Lung (tissue), 13 donors: ENCODE measurements around the gene NELFE. TPM values are rescaled to one million over a fixed set of nuclear protein-coding genes. Genes with fewer than 3 reads are reported as not detected.

Experiments used
- ATAC-seq: fragments of 200-7000 bp; cut with Tn5 transposase; one replicate; pipeline ENCODE4 v1.9.1; 2020; ENCODE audit warnings: moderate number of reproducible peaks; ENCODE audit not compliant: insufficient read depth, low FRiP score
- DNase-seq, 3 donors: peaks; one replicate each; pipeline ENCODE4 v3.0.0-alpha.2; 2013 to 2017
- H3K27ac ChIP-seq, 2 donors: one replicate each; pipeline ENCODE4 v1.5.1; 2013; ENCODE audit warnings: mild to moderate bottlenecking in 2 of 2, moderate library complexity in 2 of 2, control low read depth in 1 of 2, inconsistent platforms in 1 of 2, low read depth in 1 of 2, low read length in 1 of 2
- H3K27me3 ChIP-seq, 3 donors: one replicate each; pipeline ENCODE4 v1.5.1; 2013; ENCODE audit warnings: low read length in 2 of 3; ENCODE audit not compliant: control insufficient read depth in 3 of 3, insufficient read depth in 3 of 3
- H3K36me3 ChIP-seq, 4 donors: one replicate each; pipeline ENCODE4 v1.5.1; 2013; ENCODE audit warnings: low read length in 4 of 4, mild to moderate bottlenecking in 1 of 4, moderate library complexity in 1 of 4; ENCODE audit not compliant: control insufficient read depth in 4 of 4, insufficient read depth in 4 of 4
- H3K4me1 ChIP-seq, 5 donors: one replicate each; pipeline ENCODE4 v1.5.1; 2013; ENCODE audit warnings: low read length in 5 of 5, mild to moderate bottlenecking in 2 of 5, moderate library complexity in 1 of 5; ENCODE audit not compliant: control insufficient read depth in 5 of 5, insufficient read depth in 5 of 5
- H3K4me3 ChIP-seq: one replicate; pipeline ENCODE4 v1.5.1; 2013; ENCODE audit warnings: mild to moderate bottlenecking, control low read depth, moderate library complexity
- H3K9ac ChIP-seq, 2 donors: one replicate each; pipeline ENCODE4 v1.5.1; 2013; ENCODE audit warnings: low read length in 2 of 2, control low read depth in 1 of 2; ENCODE audit not compliant: insufficient read depth in 1 of 2
- H3K9me3 ChIP-seq, 4 donors: one replicate each; pipeline ENCODE4 v1.5.1; 2013; ENCODE audit warnings: low read length in 3 of 4, mild to moderate bottlenecking in 1 of 4, moderate library complexity in 1 of 4; ENCODE audit not compliant: control insufficient read depth in 4 of 4, insufficient read depth in 3 of 4
- CTCF ChIP-seq: IDR thresholded peaks from 2 replicates; pipeline ENCODE4 v1.5.1; 2012; ENCODE audit warnings: mild to moderate bottlenecking; ENCODE audit errors: control extremely low read depth, extremely low read depth
- WGBS, 2 donors: extraction: QIAGEN DNeasy Blood & Tissue Kit; methylation state at CpG; one replicate each; pipeline ENCODE4 v1.1.7; 2013; 5-methylcytosine and 5-hydroxymethylcytosine counted together
- polyA plus RNA-seq, 2 donors: library from polyadenylated mRNA; stranded (reverse); fragments of 200-250 nt; gene quantifications; one replicate each; pipeline ENCODE4 v1.2.1, GENCODE V29; 2013
- small RNA-seq: library from RNA; depleted of rRNA; stranded (forward); fragments of <200 nt; gene quantifications from one replicate; pipeline ENCODE3, GENCODE V24; 2014; ENCODE audit warnings: low replicate concordance
- total RNA-seq, 2 donors: library from RNA; depleted of rRNA in 1 of 2; stranded (reverse); fragments of >200 nt in 1 of 2; gene quantifications; one replicate each; pipeline ENCODE4 v1.2.1, GENCODE V29; 2014 to 2021
- donor health status: control.
- donor health status: control.
- donor health status: Bipolar disorder and iron deficiency.
- donor health status: healthy.
- donor health status: DM: yes; HTN: yes; CAD: no.

The NELFE gene
- total and polyA plus RNA-seq, 4 donors: 53.1 to 69.0 (median 58.7) TPM

- DNase-seq: no peak
- no peak overlapping the region for H3K9ac ChIP-seq
- TF ChIP-seq CTCF: no peak
- WGBS, 2 donors: 46 to 60% methylated on average over 4 of the region's 4 CpGs
- no peak for ATAC-seq
- peaks cover 0 to 3% (median 3%) of the 10 kb centered on the region in 3 donors for H3K27me3 ChIP-seq
- no peak overlapping the region for H3K4me3 ChIP-seq
- peaks cover 0 to 16% (median 3%) of the 10 kb centered on the region in 5 donors for H3K4me1 ChIP-seq
- no peaks in the 10 kb centered on the region for H3K36me3 ChIP-seq
- H3K9me3 ChIP-seq: no peaks in the 10 kb centered on the region
- no peak overlapping the region for H3K27ac ChIP-seq
These were observed 52.6 kb downstream of the NELFE start for GRCh38 chr6:31906122-31906521.

GRCh38 chr6:31905041-31905440 lies 53.7 kb downstream of the NELFE start:
- Histone ChIP-seq H3K4me3 (no peak overlapping the region), H3K9ac (no peak overlapping the region), H3K9me3 (no peaks in the 10 kb centered on the region), H3K27ac (no peak overlapping the region), H3K27me3 (peaks cover 0 to 3% (median 3%) of the 10 kb centered on the region in 3 donors), H3K36me3 (no peaks in the 10 kb centered on the region), H3K4me1 (peaks cover 0 to 16% (median 3%) of the 10 kb centered on the region in 5 donors)
- ATAC-seq (no peak), DNase-seq (no peak)
- WGBS, 2 donors: 98 to 100% methylated on average over 1 of the region's 1 CpG
- TF ChIP-seq CTCF: no peak

GRCh38 chr6:31903957-31904356 lies 54.8 kb downstream of the NELFE start:
- H3K27me3 ChIP-seq: peaks cover 0 to 3% (median 3%) of the 10 kb centered on the region in 3 donors
- H3K36me3 ChIP-seq: no peaks in the 10 kb centered on the region
- no peak for ATAC-seq
- no peak overlapping the region for H3K9ac ChIP-seq
- peaks cover 0 to 25% (median 5%) of the 10 kb centered on the region in 5 donors for H3K4me1 ChIP-seq
- no peak for DNase-seq
- TF ChIP-seq CTCF: no peak
- no peaks in the 10 kb centered on the region for H3K9me3 ChIP-seq
- no peak overlapping the region for H3K27ac ChIP-seq
- H3K4me3 ChIP-seq: no peak overlapping the region
- WGBS, 2 donors: 70 to 90% methylated on average over 3 of the region's 3 CpGs

Small RNA genes within 50 kb of the gene (small RNA-seq; reads per million reads assigned to genes)
- gene AL645922.1: not detected

Other genes with a start within 250 kb of the NELFE start
Only the 30 nearest of the 35 such genes appear.
- gene DDAH2, start 229.7 kb downstream of the NELFE start, total RNA-seq: 10 to 100 TPM; 60.3 to 80.0 TPM
- gene DDAH2, start 229.7 kb downstream of the NELFE start, polyA plus RNA-seq: 100 to 1,000 TPM; 103 to 130 TPM
- gene CLIC1, start 222.4 kb downstream of the NELFE start, total RNA-seq: 100 to 1,000 TPM; 231 to 368 TPM
- gene CLIC1, start 222.4 kb downstream of the NELFE start, polyA plus RNA-seq: 100 to 1,000 TPM; 387 to 763 TPM
- 10 to 100 TPM; 11.6 to 17.8 TPM for gene MSH5, start 219.0 kb downstream of the NELFE start, total RNA-seq
- gene MSH5, start 219.0 kb downstream of the NELFE start, polyA plus RNA-seq: 10 to 100 TPM in 1 of 2 donors, 1 to 10 TPM in 1; 4.5 to 15.1 TPM
- 1 to 10 TPM; 1.7 to 4.4 TPM for gene SAPCD1, start 196.3 kb downstream of the NELFE start, total RNA-seq
- 1 to 10 TPM; 1.3 to 6.3 TPM for gene SAPCD1, start 196.3 kb downstream of the NELFE start, polyA plus RNA-seq
- gene VWA7, start 181.6 kb downstream of the NELFE start, total RNA-seq: 10 to 100 TPM in 1 of 2 donors, 1 to 10 TPM in 1; 4.6 to 14.2 TPM
- gene VWA7, start 181.6 kb downstream of the NELFE start, polyA plus RNA-seq: 1 to 10 TPM; 2.2 to 6.7 TPM
- 10 to 100 TPM; 32.2 to 95.4 TPM for gene VARS1, start 163.2 kb downstream of the NELFE start, total RNA-seq
- 10 to 100 TPM; 36.3 to 45.8 TPM for gene VARS1, start 163.2 kb downstream of the NELFE start, polyA plus RNA-seq
- gene LSM2, start 152.0 kb downstream of the NELFE start, total RNA-seq: 10 to 100 TPM; 22.0 to 39.4 TPM
- 10 to 100 TPM; 52.0 to 66.7 TPM for gene LSM2, start 152.0 kb downstream of the NELFE start, polyA plus RNA-seq
- gene HSPA1L, start 143.7 kb downstream of the NELFE start, total RNA-seq: 1 to 10 TPM; 1.9 to 2.3 TPM
- gene HSPA1L, start 143.7 kb downstream of the NELFE start, polyA plus RNA-seq: 1 to 10 TPM; 1.0 to 1.2 TPM
- 1,000 to 10,000 TPM in 1 of 2 donors, 100 to 1,000 TPM in 1; 118 to 1,149 TPM for gene HSPA1A, start 143.4 kb downstream of the NELFE start, total RNA-seq
- gene HSPA1A, start 143.4 kb downstream of the NELFE start, polyA plus RNA-seq: 100 to 1,000 TPM in 1 of 2 donors, 10 to 100 TPM in 1; 90.6 to 161 TPM
- gene HSPA1B, start 131.2 kb downstream of the NELFE start, total RNA-seq: 1,000 to 10,000 TPM in 1 of 2 donors, 10 to 100 TPM in 1; 99.7 to 1,377 TPM
- 10 to 100 TPM; 33.2 to 99.0 TPM for gene HSPA1B, start 131.2 kb downstream of the NELFE start, polyA plus RNA-seq
- 10 to 100 TPM; 53.2 to 71.3 TPM for gene NEU1, start 96.2 kb downstream of the NELFE start, total RNA-seq
- 10 to 100 TPM; 69.6 to 82.5 TPM for gene NEU1, start 96.2 kb downstream of the NELFE start, polyA plus RNA-seq
- 100 to 1,000 TPM in 1 of 2 donors, 10 to 100 TPM in 1; 66.4 to 121 TPM for gene SLC44A4, start 80.0 kb downstream of the NELFE start, total RNA-seq
- gene SLC44A4, start 80.0 kb downstream of the NELFE start, polyA plus RNA-seq: 10 to 100 TPM; 22.2 to 33.0 TPM
- gene EHMT2, start 61.3 kb downstream of the NELFE start, total RNA-seq: 10 to 100 TPM; 37.6 to 43.4 TPM
- 10 to 100 TPM; 21.2 to 31.9 TPM for gene EHMT2, start 61.3 kb downstream of the NELFE start, polyA plus RNA-seq
- 1 to 10 TPM; 6.4 to 7.3 TPM for gene ZBTB12, start 56.9 kb downstream of the NELFE start, total RNA-seq
- gene ZBTB12, start 56.9 kb downstream of the NELFE start, polyA plus RNA-seq: 1 to 10 TPM; 2.8 to 3.9 TPM
- gene C2, start 31.3 kb downstream of the NELFE start, total RNA-seq: 100 to 1,000 TPM in 1 of 2 donors, 10 to 100 TPM in 1; 28.6 to 194 TPM
- gene C2, start 31.3 kb downstream of the NELFE start, polyA plus RNA-seq: 100 to 1,000 TPM in 1 of 2 donors, 10 to 100 TPM in 1; 69.1 to 230 TPM
- gene CFB, start 12.9 kb downstream of the NELFE start, total RNA-seq: 100 to 1,000 TPM; 212 to 255 TPM
- 100 to 1,000 TPM; 173 to 297 TPM for gene CFB, start 12.9 kb downstream of the NELFE start, polyA plus RNA-seq
- gene SKIC2, start 204 bp upstream of the NELFE start, total RNA-seq: 10 to 100 TPM; 28.1 to 70.6 TPM
- gene SKIC2, start 204 bp upstream of the NELFE start, polyA plus RNA-seq: 10 to 100 TPM; 52.7 to 78.0 TPM
- 10 to 100 TPM; 11.9 to 18.7 TPM for gene DXO, start 13.2 kb upstream of the NELFE start, total RNA-seq
- 10 to 100 TPM; 15.1 to 23.9 TPM for gene DXO, start 13.2 kb upstream of the NELFE start, polyA plus RNA-seq
- 100 to 1,000 TPM in 1 of 2 donors, 10 to 100 TPM in 1; 82.6 to 183 TPM for gene C4A, start 23.1 kb upstream of the NELFE start, total RNA-seq
- gene C4A, start 23.1 kb upstream of the NELFE start, polyA plus RNA-seq: 100 to 1,000 TPM in 1 of 2 donors, 10 to 100 TPM in 1; 48.3 to 284 TPM
- gene C4B, start 55.8 kb upstream of the NELFE start, total RNA-seq: 100 to 1,000 TPM; 168 to 170 TPM
- gene C4B, start 55.8 kb upstream of the NELFE start, polyA plus RNA-seq: 100 to 1,000 TPM in 1 of 2 donors, 10 to 100 TPM in 1; 58.2 to 296 TPM
- gene CYP21A2, start 79.4 kb upstream of the NELFE start, total RNA-seq: 1 to 10 TPM in 1 of 2 donors, under 1 TPM in 1; 0.43 to 1.5 TPM
- 1 to 10 TPM in 1 of 2 donors, under 1 TPM in 1; 0.48 to 1.9 TPM for gene CYP21A2, start 79.4 kb upstream of the NELFE start, polyA plus RNA-seq
- 100 to 1,000 TPM in 1 of 2 donors, 10 to 100 TPM in 1; 56.9 to 117 TPM for gene TNXB, start 150.4 kb upstream of the NELFE start, total RNA-seq
- 10 to 100 TPM; 21.3 to 99.8 TPM for gene TNXB, start 150.4 kb upstream of the NELFE start, polyA plus RNA-seq
- gene ATF6B, start 169.3 kb upstream of the NELFE start, total RNA-seq: 100 to 1,000 TPM in 1 of 2 donors, 10 to 100 TPM in 1; 50.3 to 101 TPM
- gene ATF6B, start 169.3 kb upstream of the NELFE start, polyA plus RNA-seq: 10 to 100 TPM; 50.1 to 74.5 TPM
- 1 to 10 TPM; 2.5 to 4.2 TPM for gene FKBPL, start 171.3 kb upstream of the NELFE start, total RNA-seq
- 1 to 10 TPM; 5.1 to 7.3 TPM for gene FKBPL, start 171.3 kb upstream of the NELFE start, polyA plus RNA-seq
- 1 to 10 TPM in 1 of 2 donors, under 1 TPM in 1; 0.57 to 2.0 TPM for gene PRRT1, start 193.0 kb upstream of the NELFE start, total RNA-seq
- 1 to 10 TPM in 1 of 2 donors, under 1 TPM in 1; 0.53 to 1.4 TPM for gene PRRT1, start 193.0 kb upstream of the NELFE start, polyA plus RNA-seq
- 100 to 1,000 TPM in 1 of 2 donors, 10 to 100 TPM in 1; 14.9 to 212 TPM for gene PPT2, start 195.2 kb upstream of the NELFE start, total RNA-seq
- 1 to 10 TPM; 5.7 to 7.3 TPM for gene PPT2, start 195.2 kb upstream of the NELFE start, polyA plus RNA-seq
- gene EGFL8, start 205.6 kb upstream of the NELFE start, total RNA-seq: 10 to 100 TPM in 1 of 2 donors, 1 to 10 TPM in 1; 9.6 to 10.5 TPM
- 10 to 100 TPM in 1 of 2 donors, 1 to 10 TPM in 1; 3.8 to 10.9 TPM for gene EGFL8, start 205.6 kb upstream of the NELFE start, polyA plus RNA-seq
- 10 to 100 TPM; 24.7 to 52.6 TPM for gene AGPAT1, start 217.1 kb upstream of the NELFE start, total RNA-seq
- 10 to 100 TPM; 32.1 to 48.9 TPM for gene AGPAT1, start 217.1 kb upstream of the NELFE start, polyA plus RNA-seq
- 10 to 100 TPM; 45.2 to 66.7 TPM for gene RNF5, start 219.4 kb upstream of the NELFE start, total RNA-seq
- 10 to 100 TPM; 56.3 to 94.4 TPM for gene RNF5, start 219.4 kb upstream of the NELFE start, polyA plus RNA-seq
- 100 to 1,000 TPM; 178 to 342 TPM for gene AGER, start 225.3 kb upstream of the NELFE start, total RNA-seq
- gene AGER, start 225.3 kb upstream of the NELFE start, polyA plus RNA-seq: 1,000 to 10,000 TPM in 1 of 2 donors, 100 to 1,000 TPM in 1; 352 to 1,487 TPM